ENCODE measurements around the gene ZMYND15. TPM values are rescaled to one million over a fixed set of nuclear protein-coding genes. Genes with fewer than 3 reads are reported as not detected.

Gene ZMYND15
- total and polyA plus RNA-seq, 2 donors (not counting 3 experiments of a cell fraction or from before 2014, with no cell fraction given) = 0.12 to 0.44 TPM

GRCh38 chr17:4795168-4795567 is 55.5 kb downstream of the ZMYND15 start:
- TF ChIP-seq JUN (IDR thresholded peaks at IDR 0.05; ENCODE audit: borderline replicate concordance, insufficient read depth, insufficient read length, low read depth) (no peak), CTCF (IDR thresholded peaks at IDR 0.05; ENCODE audit: extremely low read depth in 1 of 2, insufficient read depth in 1 of 2, low read depth in 1 of 2, low read length in 2 of 2) (no peak), POLR2AphosphoS5 (IDR thresholded peaks at IDR 0.05; ENCODE audit: insufficient read depth, low read depth, low read length) (no peak), FOS (IDR thresholded peaks at IDR 0.05; ENCODE audit: borderline replicate concordance, insufficient read depth, low read length) (no peak), GATA2 (IDR thresholded peaks at IDR 0.05; ENCODE audit: insufficient read depth, insufficient read length, low read depth, low read length) (no peak), MYC (IDR thresholded peaks at IDR 0.05; ENCODE audit: low read depth, low read length) (no peak), EZH2 (IDR thresholded peaks at IDR 0.05; ENCODE audit: borderline replicate concordance, low read depth, low read length, severe bottlenecking) (no peak), POLR2A (IDR thresholded peaks at IDR 0.05; ENCODE audit: low read depth, low read length) (no peak)
- TF ChIP-seq, protein P1, sequence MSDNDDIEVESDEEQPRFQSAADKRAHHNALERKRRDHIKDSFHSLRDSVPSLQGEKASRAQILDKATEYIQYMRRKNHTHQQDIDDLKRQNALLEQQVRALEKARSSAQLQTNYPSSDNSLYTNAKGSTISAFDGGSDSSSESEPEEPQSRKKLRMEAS (IDR thresholded peaks at IDR 0.05; ENCODE audit: insufficient read depth, insufficient read length) = no peak
- Histone ChIP-seq H3K79me2 (ENCODE audit: control insufficient read depth, insufficient read depth, low read length) (peaks cover 13% of the 10 kb centered on the region), H3K9me3 (replicated peaks; ENCODE audit: control insufficient read depth, insufficient read depth, low read length) (no peaks in the 10 kb centered on the region), H3K9me1 (replicated peaks; ENCODE audit: control insufficient read depth, extremely low read depth, insufficient read depth, low read length) (no peaks in the 10 kb centered on the region), H3K27ac (ENCODE audit: insufficient read depth, low read depth, low read length) (no peak overlapping the region), H2AFZ (ENCODE audit: low read depth, low read length) (peak overlapping the region; percentile 69), H3K36me3 (ENCODE audit: control insufficient read depth in 2 of 2, extremely low read depth in 1 of 2, insufficient read depth in 2 of 2, low read length in 2 of 2) (peaks cover 7 to 15% of the 10 kb centered on the region in 2 experiments), H3K4me1 (ENCODE audit: control insufficient read depth, extremely low read depth, insufficient read depth, low read length) (peaks cover 2% of the 10 kb centered on the region), H3K4me3 (replicated peaks in 1 of 3; ENCODE audit: insufficient read depth in 1 of 3, low read depth in 1 of 3, low read length in 3 of 3) (no peak overlapping the region), H3K4me2 (ENCODE audit: insufficient read depth, low read length) (no peak overlapping the region), H3K9ac (replicated peaks; ENCODE audit: extremely low read depth, insufficient read depth, low read length) (no peak overlapping the region), H3K27me3 (ENCODE audit: control insufficient read depth in 2 of 2, insufficient read depth in 2 of 2, low read length in 2 of 2) (no peaks in the 10 kb centered on the region), H4K20me1 (replicated peaks; ENCODE audit: control insufficient read depth, extremely low read depth, insufficient read depth, low read length) (no peaks in the 10 kb centered on the region)
- dilution Hi-C loops (cut with MboI; ENCODE audit: extremely low pct_ligation_motif_present, low sequenced_read_pairs) = no loop called here
- ChIA-PET CTCF (no interaction called here), POLR2A (no interaction called here)
- DNase-seq (ENCODE audit: low read depth, low spot score) = no peak
- BruUV-seq (replicated peaks) = no TSS peak
- intact Hi-C loops (cut with micrococcal nuclease) = no loop called here
- FAIRE-seq = no peak

Other genes with a start within 250 kb of the ZMYND15 start
- 56.6 and 77.3 TPM in 2 replicates for gene SPNS2, start 241.0 kb upstream of the ZMYND15 start, total RNA-seq
- 70.2 and 77.3 TPM in 2 replicates for gene SPNS2, start 241.0 kb upstream of the ZMYND15 start, polyA plus RNA-seq
- 78.1 and 79.2 TPM in 2 replicates for gene MYBBP1A, start 184.4 kb upstream of the ZMYND15 start, total RNA-seq
- gene MYBBP1A, start 184.4 kb upstream of the ZMYND15 start, polyA plus RNA-seq = 26.8 and 29.3 TPM in 2 replicates
- not detected in 2 replicates for gene GGT6, start 179.3 kb upstream of the ZMYND15 start, total RNA-seq
- gene GGT6, start 179.3 kb upstream of the ZMYND15 start, polyA plus RNA-seq = not detected in 2 replicates
- not detected in 2 replicates for gene SMTNL2, start 155.3 kb upstream of the ZMYND15 start, total RNA-seq
- not detected in 2 replicates for gene SMTNL2, start 155.3 kb upstream of the ZMYND15 start, polyA plus RNA-seq
- gene ALOX15, start 98.2 kb upstream of the ZMYND15 start, total RNA-seq = not detected in 2 replicates
- not detected in 2 replicates for gene ALOX15, start 98.2 kb upstream of the ZMYND15 start, polyA plus RNA-seq
- gene PELP1, start 35.7 kb upstream of the ZMYND15 start, total RNA-seq = 58.5 and 63.9 TPM in 2 replicates
- 26.8 and 41.2 TPM in 2 replicates for gene PELP1, start 35.7 kb upstream of the ZMYND15 start, polyA plus RNA-seq
- gene ARRB2, start 29.2 kb upstream of the ZMYND15 start, total RNA-seq = 21.3 and 25.2 TPM in 2 replicates
- gene ARRB2, start 29.2 kb upstream of the ZMYND15 start, polyA plus RNA-seq = 18.6 and 19.1 TPM in 2 replicates
- gene MED11, start 8.4 kb upstream of the ZMYND15 start, total RNA-seq = 11.7 and 12.9 TPM in 2 replicates
- 21.2 and 23.8 TPM in 2 replicates for gene MED11, start 8.4 kb upstream of the ZMYND15 start, polyA plus RNA-seq
- 4.8 and 5.4 TPM in 2 replicates for gene CXCL16, start 95 bp downstream of the ZMYND15 start, total RNA-seq
- gene CXCL16, start 95 bp downstream of the ZMYND15 start, polyA plus RNA-seq = 6.1 and 7.3 TPM in 2 replicates
- gene TM4SF5, start 32.1 kb downstream of the ZMYND15 start, total RNA-seq = not detected in 2 replicates
- gene TM4SF5, start 32.1 kb downstream of the ZMYND15 start, polyA plus RNA-seq = not detected in 2 replicates
- not detected in 2 replicates for gene VMO1, start 46.5 kb downstream of the ZMYND15 start, total RNA-seq
- gene VMO1, start 46.5 kb downstream of the ZMYND15 start, polyA plus RNA-seq = 0.23 and 0.27 TPM in 2 replicates
- not detected in 2 replicates for gene GLTPD2, start 49.1 kb downstream of the ZMYND15 start, total RNA-seq
- not detected in 2 replicates for gene GLTPD2, start 49.1 kb downstream of the ZMYND15 start, polyA plus RNA-seq
- 203 and 214 TPM in 2 replicates for gene PSMB6, start 56.3 kb downstream of the ZMYND15 start, total RNA-seq
- 598 and 599 TPM in 2 replicates for gene PSMB6, start 56.3 kb downstream of the ZMYND15 start, polyA plus RNA-seq
- gene PLD2, start 67.3 kb downstream of the ZMYND15 start, total RNA-seq = 52.3 and 58.7 TPM in 2 replicates
- 53.6 and 54.7 TPM in 2 replicates for gene PLD2, start 67.3 kb downstream of the ZMYND15 start, polyA plus RNA-seq
- gene MINK1, start 93.5 kb downstream of the ZMYND15 start, total RNA-seq = 87.5 and 89.4 TPM in 2 replicates
- gene MINK1, start 93.5 kb downstream of the ZMYND15 start, polyA plus RNA-seq = 46.8 and 53.6 TPM in 2 replicates
- 1.0 and 1.5 TPM in 2 replicates for gene C17orf107, start 159.7 kb downstream of the ZMYND15 start, total RNA-seq
- gene C17orf107, start 159.7 kb downstream of the ZMYND15 start, polyA plus RNA-seq = 0.68 and 0.86 TPM in 2 replicates
- 0.76 and 0.84 TPM in 2 replicates for gene CHRNE, start 163.3 kb downstream of the ZMYND15 start, total RNA-seq
- 1.1 and 1.3 TPM in 2 replicates for gene CHRNE, start 163.3 kb downstream of the ZMYND15 start, polyA plus RNA-seq
- not detected in 2 replicates for gene GP1BA, start 192.4 kb downstream of the ZMYND15 start, total RNA-seq
- not detected in 2 replicates for gene GP1BA, start 192.4 kb downstream of the ZMYND15 start, polyA plus RNA-seq
- gene SLC25A11, start 200.2 kb downstream of the ZMYND15 start, total RNA-seq = 50.2 and 58.2 TPM in 2 replicates
- 95.2 and 110 TPM in 2 replicates for gene SLC25A11, start 200.2 kb downstream of the ZMYND15 start, polyA plus RNA-seq
- gene RNF167, start 200.4 kb downstream of the ZMYND15 start, total RNA-seq = 60.2 and 61.0 TPM in 2 replicates
- gene RNF167, start 200.4 kb downstream of the ZMYND15 start, polyA plus RNA-seq = 87.6 and 121 TPM in 2 replicates
- 1,167 and 1,191 TPM in 2 replicates for gene PFN1, start 208.7 kb downstream of the ZMYND15 start, total RNA-seq
- gene PFN1, start 208.7 kb downstream of the ZMYND15 start, polyA plus RNA-seq = 1,577 and 1,770 TPM in 2 replicates
- gene ENO3, start 211.3 kb downstream of the ZMYND15 start, total RNA-seq = 5.1 and 5.5 TPM in 2 replicates
- 5.9 and 6.5 TPM in 2 replicates for gene ENO3, start 211.3 kb downstream of the ZMYND15 start, polyA plus RNA-seq
- gene SPAG7, start 228.0 kb downstream of the ZMYND15 start, total RNA-seq = 65.1 and 75.2 TPM in 2 replicates
- 58.4 and 68.6 TPM in 2 replicates for gene SPAG7, start 228.0 kb downstream of the ZMYND15 start, polyA plus RNA-seq
- gene CAMTA2, start 247.8 kb downstream of the ZMYND15 start, total RNA-seq = 51.0 and 56.7 TPM in 2 replicates
- gene CAMTA2, start 247.8 kb downstream of the ZMYND15 start, polyA plus RNA-seq = 33.8 and 47.2 TPM in 2 replicates